Lower leg skin (tissue), 3 donors: ENCODE data around the gene FARP1.

Source experiments
- CTCF ChIP-seq, 3 donors: fragments of 450-650 bp; IDR thresholded peaks; one replicate each; pipeline ENCODE4 v1.5.1; 2016; ENCODE audit warnings: antibody characterized with exemption in 3 of 3, mild to moderate bottlenecking in 3 of 3, moderate library complexity in 2 of 3
- POLR2A ChIP-seq, 2 donors: fragments of 450-650 bp; IDR thresholded peaks; one replicate each; pipeline ENCODE4 v1.6.1; 2016 to 2017; ENCODE audit warnings: antibody characterized with exemption in 2 of 2, mild to moderate bottlenecking in 1 of 2, moderate library complexity in 1 of 2

DNA sequence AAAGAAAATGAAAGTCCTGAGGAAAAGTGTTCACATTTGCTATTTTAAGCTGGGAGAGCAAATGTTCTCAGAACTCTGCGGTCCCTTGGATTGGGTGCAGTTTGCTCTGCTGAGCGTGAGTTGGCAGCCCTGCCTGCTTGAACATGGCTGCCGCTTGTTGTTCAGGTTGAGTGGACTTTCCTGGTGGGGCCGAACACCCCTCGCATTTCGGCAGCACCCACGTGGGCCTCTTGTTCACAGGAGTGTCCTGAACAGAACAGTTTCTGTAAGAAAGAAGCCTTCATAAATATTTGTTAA, 45.0 kb downstream of the FARP1 start:
- TF ChIP-seq CTCF (IDR thresholded peaks at IDR 0.05) (no peak), POLR2A (IDR thresholded peaks at IDR 0.05) (no peak)
